NCI-H1694 treated with DMSO at 0.1 percent for 48 hours (cell line): ENCODE measurements around the gene AKT3.

ENCODE experiments used
- DNase-seq: peaks from one replicate; lab custom pipeline; 2025; lab: John Stamatoyannopoulos, UW

The AKT3 gene

DNA sequence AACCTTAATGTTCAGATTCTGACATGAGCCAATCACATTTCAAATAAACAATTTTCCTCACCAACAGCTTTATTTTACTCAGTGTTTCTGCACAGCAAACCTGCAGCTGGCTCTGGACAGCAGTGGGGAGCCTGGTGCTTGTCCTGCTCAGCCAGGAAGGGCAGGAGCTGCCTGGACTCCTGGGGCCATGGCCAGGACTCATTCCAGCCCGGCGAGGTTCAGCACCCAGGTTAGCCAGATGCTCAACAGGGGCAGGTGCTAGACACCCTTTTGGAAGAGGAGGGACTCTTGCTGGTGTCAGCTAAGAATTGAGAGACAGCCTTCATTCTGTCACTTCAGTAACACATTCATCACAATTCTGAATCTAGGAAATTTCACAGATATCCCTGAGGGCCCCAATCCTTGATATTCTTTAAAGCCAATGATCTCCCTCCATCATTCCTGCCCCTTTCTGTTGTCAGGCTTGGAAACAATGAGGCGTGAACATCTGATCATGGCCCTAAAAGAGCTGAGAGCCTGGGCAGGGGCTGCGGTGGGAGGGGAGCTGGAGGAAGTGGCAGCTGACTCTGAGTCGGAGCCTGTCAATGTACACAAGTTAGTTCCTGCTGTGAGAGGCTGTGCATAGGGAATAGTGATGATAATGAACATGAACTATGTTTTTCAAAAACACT is 342.9 kb downstream of the AKT3 start:
- DNase-seq: peak; percentile 100

- no peak for DNase-seq
These were observed 343.9 kb downstream of the AKT3 start for GRCh38 chr1:243505986-243506689.

DNA sequence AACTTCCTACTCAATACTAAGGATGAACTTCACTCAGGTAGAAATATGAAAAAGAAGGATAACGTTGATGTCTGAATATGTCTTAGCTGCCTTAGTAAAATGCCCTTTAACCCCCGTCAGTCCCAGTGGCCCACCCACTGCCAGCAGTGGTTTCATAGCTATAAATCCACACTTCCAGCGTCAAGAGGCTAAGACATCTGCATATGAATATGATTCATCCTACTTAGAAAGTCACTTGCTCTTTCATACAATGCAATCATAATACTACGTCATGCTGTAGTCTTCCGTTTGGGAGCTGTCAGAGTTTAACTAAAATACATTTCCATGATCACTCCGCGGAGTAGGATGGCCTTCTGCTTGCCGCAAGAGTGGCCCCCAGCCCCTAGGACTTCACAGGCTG is 346.9 kb downstream of the AKT3 start:
- DNase-seq: no peak

DNA sequence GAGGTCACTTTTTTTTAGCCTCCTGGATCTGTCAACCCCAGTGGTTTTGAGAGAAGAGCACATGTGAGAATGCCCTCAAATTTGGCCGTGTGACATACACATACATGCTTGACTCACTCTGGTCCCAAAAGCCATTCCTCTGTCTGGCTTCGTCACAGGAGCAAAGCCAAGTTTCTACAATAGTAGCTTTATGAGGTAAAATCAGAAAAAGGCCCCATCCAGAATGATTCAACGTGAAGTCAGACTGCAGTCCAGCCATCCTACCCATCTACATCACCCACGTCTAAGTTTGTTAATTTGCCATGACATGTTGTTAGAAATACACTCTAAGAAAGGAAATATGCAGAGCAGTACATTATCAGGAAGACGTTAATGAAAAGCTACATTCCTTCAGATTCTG is 349.0 kb downstream of the AKT3 start:
- DNase-seq: no peak

DNA sequence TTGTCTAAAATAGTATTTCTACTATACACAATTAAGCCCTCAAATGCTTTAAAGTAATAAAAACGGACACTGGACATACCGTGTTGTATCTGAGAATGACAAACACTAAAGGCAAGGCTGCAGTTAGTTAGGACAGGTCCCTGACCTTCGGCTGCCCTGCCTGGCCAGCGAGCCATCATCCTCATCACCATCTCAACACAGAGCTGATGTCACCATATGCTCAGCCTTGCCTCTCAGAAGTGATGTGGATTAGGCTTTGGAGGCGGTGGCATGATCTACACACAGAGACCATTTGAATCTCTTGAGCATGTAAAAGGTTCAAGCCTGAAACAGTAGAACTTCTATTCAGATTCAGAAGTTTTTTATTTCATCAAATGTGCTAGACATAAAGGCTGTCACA is 349.5 kb downstream of the AKT3 start:
- no peak for DNase-seq

DNA sequence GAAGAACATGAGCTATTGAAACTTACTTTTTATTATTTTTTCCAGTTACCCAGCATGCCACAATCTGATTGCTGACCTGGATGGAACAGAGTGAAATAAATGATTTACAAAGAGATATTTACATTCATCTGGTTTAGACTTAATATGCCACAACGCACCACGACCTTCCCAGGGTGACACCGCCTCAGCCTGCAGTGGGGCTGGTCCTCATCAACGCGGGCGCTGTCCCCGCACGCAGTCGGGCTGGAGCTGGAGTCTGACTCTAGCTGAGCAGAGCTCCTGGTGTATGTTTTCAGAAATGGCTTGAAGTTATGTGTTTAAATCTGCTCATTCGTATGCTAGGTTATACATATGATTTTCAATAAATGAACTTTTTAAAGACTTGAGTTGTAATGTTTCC is 350.3 kb downstream of the AKT3 start:
- DNase-seq: no peak

- no peak for DNase-seq
These were observed 350.8 kb downstream of the AKT3 start for GRCh38 chr1:243499248-243499647.

DNA sequence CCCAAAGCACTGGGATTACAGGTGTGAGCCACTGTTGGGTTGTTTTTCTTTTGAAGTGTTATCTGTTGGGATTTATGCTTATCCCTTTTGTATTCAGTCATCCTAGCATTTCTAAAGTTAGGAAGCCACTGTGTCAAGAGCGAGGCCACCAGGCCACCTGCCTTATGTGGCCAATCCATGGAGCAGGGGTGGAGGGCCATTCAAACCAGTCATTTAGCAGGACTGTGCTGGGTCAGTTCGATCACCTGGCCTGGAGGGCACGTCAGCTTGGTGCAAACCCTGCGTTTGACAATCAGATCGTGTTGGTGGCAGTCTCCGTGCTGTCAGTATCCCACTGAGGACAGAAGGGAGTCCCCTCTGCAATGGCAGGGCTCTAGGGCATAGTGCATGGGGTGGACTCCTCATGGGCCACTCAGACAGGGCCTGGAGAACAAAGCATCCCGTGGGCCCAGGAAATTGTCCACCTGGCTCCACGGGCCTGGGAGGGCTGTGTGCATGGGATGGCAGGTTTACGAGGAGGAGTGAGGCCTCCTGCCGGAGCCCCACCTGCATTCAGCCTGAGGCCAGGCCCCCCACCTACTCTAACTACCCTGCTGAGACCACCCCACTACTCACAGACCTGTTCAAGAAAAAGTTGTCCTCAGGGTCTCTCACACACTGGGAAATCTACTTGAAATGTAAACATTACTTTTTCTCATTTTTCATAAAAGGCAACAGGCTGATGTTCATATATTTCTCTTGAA is 351.9 kb downstream of the AKT3 start:
- DNase-seq: no peak

DNA sequence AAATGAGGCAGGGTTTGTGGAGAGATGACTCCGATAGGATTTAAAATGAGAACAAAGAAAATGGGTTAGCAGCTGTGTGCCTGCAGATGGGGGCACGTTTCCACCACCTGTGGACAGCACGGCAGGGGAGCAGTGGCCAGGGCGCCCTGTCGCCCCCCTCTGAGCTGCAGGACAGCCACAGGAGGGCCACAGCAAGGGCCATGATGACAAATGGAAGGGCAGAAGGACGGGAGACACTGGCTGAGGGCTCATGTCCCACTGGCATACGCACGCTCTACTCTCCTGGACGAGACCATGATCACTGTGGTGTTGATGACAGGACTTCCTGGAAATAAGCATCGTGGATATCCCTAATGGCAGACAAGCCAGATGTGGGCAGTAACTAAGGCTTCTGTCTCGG is 353.2 kb downstream of the AKT3 start:
- DNase-seq: no peak

GRCh38 chr1:243496187-243496646 is 353.8 kb downstream of the AKT3 start:
- DNase-seq: peak; percentile 100

- peak; percentile 100 for DNase-seq
These were observed 354.4 kb downstream of the AKT3 start for GRCh38 chr1:243495442-243496186.

DNA sequence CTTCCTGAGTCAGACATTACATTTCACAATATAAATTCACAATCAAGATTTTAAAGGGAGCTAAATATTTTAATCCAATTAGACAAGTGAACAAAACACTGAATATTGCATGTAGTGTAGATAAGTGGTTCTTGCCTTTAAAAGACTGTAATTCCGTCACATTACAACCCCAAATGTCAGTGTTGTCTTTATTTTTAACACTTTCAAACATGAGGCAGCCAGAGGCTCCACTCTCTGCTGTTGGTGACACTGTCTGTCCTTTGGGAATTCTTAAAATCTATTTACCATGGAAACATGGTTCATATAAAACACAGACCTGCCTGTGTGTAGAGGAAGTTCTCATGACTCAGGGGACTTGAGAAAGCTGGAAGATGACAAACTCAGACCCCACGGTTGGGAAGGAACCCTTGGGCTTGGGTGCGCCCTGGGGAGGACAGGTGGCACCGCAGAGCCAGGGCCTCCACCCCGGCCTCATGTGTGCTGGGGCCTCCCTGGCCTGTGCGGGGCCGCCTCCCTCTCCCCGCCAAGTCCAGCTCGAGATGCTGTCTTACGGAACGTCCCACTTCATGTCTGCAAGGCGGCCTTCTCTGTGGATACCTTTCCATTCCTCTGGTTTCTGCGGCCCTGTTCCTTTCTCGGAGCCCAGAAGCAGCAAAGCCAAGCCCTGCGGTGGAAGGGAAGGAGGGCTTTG is 355.2 kb downstream of the AKT3 start:
- DNase-seq: peak; percentile 100

- DNase-seq: peak; percentile 100
These were observed 356.6 kb downstream of the AKT3 start for GRCh38 chr1:243493156-243494129.

- DNase-seq: peak; percentile 100
These were observed 359.0 kb downstream of the AKT3 start for GRCh38 chr1:243490748-243491686.

GRCh38 chr1:243489681-243490546 is 360.1 kb downstream of the AKT3 start:
- DNase-seq: peak; percentile 100

DNA sequence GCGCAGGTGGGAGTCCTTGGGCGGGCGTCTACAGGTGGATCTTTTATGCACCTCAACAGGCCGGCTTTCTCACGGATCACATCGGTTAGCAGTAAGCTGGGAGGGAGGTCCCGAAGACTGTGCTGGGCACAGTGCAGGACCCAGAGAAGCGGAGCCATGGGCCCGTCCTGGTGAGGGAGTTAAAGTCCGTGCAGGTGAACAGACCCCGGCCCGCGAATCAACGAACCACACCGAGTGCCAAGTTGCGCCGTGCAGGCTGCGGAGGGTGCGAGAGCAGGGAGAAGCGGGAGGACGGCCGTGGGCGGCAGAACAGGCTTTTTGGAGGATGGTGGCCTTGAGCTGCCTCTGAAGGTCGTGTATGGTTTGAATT is 360.9 kb downstream of the AKT3 start:
- no peak for DNase-seq

DNA sequence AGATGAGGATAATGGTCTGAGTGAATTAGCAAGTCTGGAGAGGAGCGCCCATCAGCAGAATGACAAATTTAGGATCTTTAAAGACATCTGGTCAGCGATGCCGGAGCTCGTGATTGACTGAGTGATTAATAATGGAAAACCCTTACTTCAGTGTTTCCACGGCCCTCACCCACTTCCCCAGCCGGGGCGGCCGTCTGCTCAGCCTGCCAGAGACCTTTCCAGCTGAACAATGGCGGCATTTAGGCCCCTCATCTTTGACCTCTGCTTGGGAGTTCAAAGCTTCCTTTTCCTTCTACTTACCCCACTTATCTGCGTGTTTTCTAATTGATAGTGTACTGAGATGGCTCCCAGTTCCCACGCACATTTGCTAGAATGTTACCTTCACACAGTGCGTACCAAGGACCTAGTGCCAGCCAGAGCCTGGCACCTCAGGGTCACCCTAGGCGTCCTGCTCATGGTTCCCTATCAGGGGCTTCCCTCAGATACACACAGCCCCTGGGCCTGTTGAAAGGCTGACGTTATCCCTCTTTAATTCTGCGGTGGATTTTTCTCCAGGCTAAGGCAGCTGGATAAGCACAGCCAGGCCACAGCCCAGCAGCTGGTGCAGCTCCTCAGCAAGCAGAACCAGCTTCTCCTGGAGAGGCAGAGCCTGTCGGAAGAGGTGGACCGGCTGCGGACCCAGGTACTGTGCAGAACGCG is 361.4 kb downstream of the AKT3 start:
- peak; percentile 100 for DNase-seq
